ENCODE measurements around the gene IL13RA2.

- no peak for TF ChIP-seq MAFK (IDR thresholded peaks at IDR 0.05; ENCODE audit: partially characterized antibody)
- TF ChIP-seq SMC3 (IDR thresholded peaks at IDR 0.05): no peak
- TF ChIP-seq SREBF2 (IDR thresholded peaks at IDR 0.05): no peak
- no peak for TF ChIP-seq POLR2A (IDR thresholded peaks at IDR 0.05; ENCODE audit: low read length)
- TF ChIP-seq ZFP36 (IDR thresholded peaks at IDR 0.05; ENCODE audit: borderline replicate concordance, partially characterized antibody): no peak
- TF ChIP-seq CTCF (IDR thresholded peaks at IDR 0.05): no peak
- TF ChIP-seq CBX8 (IDR thresholded peaks at IDR 0.05): no peak
- no peak for TF ChIP-seq KDM1A (IDR thresholded peaks at IDR 0.05; ENCODE audit: low read depth)
Observed at GRCh38 chrX:115029869-115030570, 12.6 kb upstream of the IL13RA2 start.
